HL-60/S4 treated with phorbol 12-myristate 13-acetate at 8.2 ng/mL for 4 days and 3 days (cell line): Measurements from ENCODE around the gene ARGLU1.

ENCODE experiments used
- in situ Hi-C: fragments of 300-500 bp; cut with MboI; formaldehyde crosslinking; loops from 2 replicates; pipeline ENCODE4 v1.15.0; 2022; ENCODE audit warnings: low sequenced_read_pairs

ARGLU1 gene

DNA sequence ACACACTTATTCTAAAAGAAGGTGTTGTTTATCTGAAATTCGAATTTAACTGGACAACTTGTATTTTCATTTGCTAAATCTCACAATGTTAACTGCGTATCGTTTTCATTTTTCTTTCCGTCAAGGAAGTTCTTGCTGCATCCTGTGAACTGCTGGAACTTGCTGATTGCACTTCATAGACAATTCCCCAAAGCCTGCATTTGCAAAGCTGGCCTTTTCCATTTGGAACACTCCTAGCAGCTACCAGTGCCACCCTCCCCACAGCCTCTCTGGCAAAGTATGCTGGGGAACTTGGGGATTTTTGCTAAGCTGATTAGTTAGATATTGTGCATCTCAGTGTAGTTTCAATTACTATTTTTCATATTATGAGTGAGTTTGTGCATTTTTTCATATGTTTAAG, 20.4 kb upstream of the ARGLU1 start:
- in situ Hi-C loops, result no loop called here

DNA sequence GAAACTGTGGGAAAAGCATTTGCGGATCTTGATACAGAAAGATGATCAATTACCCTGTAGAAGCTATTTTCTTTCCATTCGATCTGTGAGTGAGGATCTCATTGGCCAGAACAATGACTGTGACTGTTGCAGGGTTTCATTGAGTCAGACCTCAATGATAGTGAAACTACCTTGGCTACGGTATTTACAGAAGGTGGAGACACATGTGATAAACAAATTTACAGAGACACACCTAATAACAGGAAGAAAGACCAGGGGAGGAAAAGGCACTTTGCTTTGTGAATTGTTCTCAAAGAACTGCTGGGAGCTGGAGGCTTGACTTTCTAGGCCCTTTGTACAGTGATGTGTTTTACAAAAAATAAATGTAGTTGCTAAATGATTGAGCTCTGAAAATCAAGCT, 19.9 kb upstream of the ARGLU1 start:
- in situ Hi-C loops, result no loop called here

DNA sequence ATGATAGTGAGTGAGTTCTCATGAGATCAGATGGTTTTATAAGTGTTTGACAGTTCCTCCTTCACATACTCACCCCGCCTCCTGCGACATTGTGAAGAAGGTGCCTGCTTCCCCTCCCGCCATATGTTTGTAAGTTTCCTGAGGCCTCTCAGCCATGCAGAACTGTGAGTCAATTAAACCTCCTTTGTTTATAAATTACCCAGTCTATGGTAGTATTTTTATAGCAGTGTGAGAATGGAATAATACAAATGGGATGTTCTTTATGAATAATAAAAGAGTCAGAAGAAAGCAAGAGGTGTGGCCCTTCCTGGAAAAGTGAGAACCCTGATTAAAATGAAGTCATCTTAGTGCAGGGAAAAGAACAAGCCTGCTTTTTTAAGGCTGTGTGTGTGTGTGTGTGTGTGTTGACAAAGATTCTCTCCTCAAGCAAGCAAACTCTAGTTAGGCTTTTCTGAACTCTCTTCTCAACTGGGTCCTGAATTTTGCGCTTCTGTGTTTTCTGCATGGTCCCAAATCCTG, 18.8 kb upstream of the ARGLU1 start:
- in situ Hi-C loops, result no loop called here

DNA sequence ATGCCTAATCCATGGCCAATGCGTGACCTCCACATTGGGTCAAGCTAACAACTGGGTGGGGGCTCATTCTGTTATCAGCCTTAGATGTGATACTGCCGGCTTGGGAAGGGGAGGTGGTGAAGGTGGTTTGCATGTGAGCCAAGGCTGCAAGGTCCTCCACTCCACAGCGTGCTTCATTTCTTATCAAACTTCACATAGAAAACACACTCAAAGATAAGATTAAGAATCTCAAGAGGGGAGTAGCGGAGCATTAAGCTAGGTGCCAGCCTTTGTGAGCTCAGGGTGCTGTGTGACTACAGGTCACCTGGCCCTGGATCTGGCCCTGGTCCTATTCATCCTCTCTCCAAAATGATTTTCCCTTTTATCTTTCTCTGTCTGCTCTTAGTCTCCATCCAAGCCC, 13.3 kb upstream of the ARGLU1 start:
- in situ Hi-C loops, result no loop called here

DNA sequence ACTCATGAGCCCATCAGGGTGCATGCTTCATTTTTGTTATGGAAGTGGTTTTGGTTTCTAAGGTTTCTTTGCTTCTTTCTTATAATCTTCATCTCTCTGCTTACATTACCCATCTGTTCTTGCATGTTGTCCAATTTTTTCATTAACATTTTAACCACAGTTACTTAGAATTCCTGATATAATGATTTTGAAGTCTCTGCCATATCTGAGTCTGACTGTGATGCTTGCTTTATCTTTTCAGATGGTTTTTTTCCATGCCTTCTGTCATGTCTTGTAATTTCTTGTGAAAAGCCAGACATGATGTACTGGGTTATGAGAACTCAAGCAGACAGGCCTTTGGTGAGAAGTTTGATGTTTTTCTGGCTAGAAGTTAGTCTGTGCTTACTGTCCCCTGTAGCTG, 8.0 kb upstream of the ARGLU1 start:
- in situ Hi-C loops, result no loop called here

DNA sequence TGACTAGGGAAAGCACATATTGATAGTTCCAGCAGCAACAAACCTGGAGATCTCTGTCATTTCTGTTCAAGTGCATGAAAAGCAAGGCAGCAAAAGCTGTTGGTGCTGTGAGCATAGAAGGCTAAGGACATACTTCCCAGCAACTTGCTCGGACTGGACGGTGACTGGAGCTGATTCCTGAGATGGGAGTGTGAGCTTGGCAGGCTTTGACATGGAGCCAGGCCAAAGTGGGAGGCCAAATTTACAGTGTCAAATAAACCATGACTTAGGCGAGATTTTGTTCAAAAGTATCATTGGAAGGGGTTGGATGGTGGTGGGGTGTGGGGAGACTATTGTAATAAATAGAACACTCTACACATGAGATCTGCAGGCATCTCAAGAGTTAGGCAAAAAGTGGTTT, 5.9 kb upstream of the ARGLU1 start:
- in situ Hi-C loops, result no loop called here

DNA sequence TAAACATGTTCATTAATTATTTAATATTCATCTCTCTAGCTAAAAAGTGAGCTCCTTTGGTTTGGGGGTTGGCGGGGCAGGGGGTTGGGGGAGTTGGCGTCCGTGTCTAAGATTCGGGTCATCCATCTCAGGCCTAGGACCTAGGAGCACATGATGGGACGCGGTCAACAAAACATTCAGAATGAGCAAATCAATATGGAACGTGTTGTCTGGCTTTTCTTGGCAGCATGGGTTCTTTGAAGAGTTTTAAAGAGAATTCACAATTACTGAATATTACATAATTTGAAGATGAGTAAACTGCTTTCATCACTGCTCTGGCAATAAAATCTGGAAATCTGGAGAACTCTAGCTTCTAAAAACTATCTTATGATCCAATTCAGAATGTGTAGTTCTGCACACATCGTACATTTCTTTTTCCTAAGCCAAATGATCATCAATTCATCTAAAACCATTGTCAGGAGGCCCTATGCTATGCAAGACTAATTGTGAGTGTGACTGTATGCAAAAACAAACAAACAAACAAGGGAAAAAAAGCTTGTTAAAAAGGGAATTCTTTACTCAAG, 5.4 kb upstream of the ARGLU1 start:
- in situ Hi-C loops, result no loop called here

DNA sequence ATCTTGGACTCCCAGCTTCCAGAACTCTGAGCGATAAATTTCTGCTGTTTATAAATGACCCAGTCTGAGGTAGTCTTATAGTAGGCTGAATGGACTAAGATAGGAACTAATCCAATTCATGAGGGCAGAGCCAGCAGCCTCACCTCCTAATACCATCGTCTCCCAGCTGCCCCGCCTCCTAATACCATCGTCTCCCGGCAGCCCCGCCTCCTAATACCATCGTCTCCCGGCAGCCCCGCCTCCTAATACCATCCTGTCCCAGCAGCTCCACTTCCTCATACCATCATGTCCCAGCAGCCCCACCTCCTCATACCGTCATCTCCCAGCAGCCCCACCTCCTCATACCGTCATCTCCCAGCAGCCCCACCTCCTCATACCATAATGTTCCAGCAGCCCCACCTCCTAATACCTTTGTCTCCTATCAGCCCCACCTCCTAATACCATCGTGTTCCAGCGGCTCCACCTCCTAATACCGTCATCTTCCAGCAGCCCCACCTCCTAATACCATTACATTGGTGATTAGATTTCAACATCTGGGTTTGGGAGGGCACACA, 2.4 kb upstream of the ARGLU1 start:
- in situ Hi-C loops, result no loop called here

DNA sequence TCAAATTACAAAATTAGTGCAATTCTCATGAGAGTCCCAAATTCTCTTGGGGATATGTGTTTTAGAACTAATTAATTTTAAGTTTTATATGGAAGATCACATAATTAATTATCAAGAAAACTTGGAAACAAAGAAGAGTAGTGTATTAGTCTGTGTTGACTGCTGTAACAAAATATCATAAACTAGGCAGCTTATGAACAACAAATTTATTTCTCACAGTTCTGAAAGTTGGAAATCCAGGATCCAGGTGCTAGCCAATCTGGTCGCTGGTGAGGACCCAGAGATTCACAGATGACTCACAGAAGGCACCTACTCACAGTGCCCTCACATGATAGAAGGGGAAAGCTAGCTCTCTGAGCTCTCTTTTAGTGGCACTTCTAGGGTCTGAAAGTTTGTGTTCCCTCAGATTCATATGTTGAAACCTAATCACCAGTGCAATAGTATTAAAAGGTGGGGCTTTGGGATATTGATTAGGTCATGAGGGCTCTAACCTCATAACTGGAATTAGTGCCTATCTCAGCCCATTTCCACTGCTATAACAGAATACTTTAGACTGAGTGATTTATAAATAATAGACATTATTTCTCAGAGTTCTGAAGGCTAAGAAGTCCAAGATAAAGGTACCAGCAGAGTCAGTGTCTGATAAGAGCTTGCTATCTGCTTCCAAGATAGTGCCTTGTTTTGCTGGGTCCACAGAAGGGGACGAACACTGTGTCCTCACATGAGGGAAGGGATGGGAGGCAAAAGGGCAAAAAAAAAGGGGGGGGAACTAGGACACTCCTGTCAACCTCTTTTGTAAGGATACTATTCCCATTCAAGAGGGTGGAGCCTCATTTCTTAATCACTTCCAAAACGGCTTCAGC, 1.5 kb upstream of the ARGLU1 start:
- in situ Hi-C loops, result no loop called here

DNA sequence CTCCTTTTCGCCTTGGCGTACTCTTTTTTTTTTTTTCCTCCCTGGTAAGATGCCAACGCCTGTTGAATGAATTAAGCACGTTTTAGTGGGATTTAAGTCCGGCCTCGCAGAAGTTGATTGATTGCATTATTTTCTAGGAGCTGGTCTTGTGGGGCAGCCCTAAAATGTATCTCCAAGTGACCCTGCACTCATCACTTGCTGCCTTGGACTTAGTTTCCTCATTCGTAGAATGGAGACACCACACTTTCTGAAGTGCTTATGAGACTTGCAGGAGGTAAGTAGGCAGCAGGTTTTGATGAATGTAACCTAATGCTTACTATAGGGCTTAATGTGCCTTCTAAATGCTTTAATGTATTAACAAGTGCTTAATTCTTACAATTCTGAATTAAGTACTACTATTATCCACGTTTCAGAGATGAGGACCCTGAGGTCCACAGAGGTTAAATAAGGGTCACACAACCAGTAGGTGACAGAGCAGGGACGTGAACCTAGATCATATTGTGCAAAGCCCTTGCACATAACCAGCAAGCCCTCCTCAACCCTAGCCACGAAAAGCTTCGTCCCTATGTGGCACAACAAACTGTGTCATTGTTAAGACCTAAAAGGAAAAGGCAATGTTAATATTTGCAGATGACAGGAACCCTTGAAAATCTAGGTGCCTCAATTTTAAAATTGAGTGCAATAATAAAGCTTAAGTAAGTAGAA, 514 bp upstream of the ARGLU1 start:
- in situ Hi-C loops, result no loop called here

DNA sequence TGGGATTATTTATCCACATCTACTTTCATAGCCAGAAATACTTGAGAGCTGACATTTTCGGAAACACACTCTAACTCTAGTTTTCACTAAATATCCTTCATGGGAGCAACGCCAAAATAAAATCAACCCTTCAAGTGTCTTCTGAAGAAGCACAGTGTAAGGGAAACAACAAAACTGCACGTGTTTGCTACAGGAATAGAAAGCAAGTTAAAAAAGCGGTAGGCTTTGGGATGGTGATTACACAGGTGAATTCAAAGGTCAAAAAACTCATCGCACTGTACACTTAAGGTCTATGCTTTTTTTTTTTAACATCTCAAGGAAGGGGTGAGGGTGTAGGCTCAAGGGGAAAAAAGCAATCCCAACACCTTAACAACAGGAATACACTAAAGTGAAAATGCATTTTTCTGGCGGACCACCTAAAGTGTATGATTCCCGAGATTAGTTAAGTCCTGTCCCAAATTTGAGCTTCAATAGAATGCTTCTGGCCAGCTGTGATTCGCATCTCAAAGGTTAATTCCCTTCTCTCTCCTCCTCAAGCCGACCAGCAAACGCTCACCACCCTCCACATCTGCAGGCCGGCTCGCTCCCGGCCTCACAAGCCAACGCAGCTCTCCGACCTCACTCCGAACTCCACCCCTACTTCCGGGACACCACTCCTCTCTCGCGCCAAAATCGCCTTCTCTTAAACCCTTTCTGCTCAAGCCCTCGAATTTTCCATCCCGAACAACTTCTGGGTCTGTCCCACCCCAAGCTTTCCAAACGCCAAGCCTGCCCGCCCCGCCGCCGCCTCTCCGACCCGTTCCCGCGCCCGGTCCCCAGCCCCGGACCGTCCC, 1.1 kb downstream of the ARGLU1 start:
- in situ Hi-C loops, result no loop called here

DNA sequence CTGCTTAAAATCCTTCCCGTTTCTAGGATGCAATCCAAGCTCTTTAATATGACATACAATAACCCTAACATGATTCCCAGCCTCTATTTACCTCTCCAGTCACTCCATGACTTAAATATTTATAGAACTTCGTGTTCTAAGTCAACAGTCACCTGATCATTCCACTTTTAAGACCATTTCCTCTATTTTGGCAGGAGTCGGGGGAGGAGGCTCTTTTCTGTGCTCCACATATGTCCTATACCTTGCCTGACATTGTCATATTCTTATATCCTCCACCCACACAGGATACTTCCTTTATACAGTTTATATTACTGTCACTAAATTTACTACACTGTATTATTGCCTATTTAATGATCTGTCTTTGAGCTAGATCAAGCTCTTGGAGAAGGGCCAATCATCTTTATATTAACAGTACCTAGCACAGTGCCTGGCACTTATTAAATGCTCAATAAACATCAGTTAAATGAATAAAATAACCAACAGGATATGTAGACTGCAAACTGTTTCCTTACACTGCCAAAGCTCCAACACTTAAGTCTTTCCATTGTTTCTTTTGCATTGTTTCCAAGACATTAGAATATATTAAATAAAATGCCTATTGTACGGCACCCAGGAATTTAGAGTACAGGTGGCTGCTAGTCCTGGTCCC, 2.7 kb downstream of the ARGLU1 start:
- in situ Hi-C loops, result no loop called here

DNA sequence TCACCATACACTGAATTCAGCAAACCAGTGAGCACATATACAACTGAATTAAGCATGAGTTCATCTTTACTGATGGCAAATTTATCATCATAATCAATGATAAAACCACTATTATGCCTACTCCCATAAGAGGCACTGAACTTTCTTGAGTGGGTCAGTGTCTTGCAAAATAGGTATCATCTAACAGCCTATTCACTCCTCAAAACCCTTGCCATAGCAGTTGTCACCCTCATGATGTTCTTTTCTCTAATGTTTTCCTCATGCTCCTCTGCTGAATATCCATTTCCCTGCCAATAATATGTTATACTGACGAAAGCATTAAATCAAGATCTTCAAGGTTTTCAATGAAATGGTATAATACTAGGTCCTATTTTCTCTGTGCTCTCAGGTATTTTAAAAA, 5.6 kb downstream of the ARGLU1 start:
- in situ Hi-C loops, result no loop called here

DNA sequence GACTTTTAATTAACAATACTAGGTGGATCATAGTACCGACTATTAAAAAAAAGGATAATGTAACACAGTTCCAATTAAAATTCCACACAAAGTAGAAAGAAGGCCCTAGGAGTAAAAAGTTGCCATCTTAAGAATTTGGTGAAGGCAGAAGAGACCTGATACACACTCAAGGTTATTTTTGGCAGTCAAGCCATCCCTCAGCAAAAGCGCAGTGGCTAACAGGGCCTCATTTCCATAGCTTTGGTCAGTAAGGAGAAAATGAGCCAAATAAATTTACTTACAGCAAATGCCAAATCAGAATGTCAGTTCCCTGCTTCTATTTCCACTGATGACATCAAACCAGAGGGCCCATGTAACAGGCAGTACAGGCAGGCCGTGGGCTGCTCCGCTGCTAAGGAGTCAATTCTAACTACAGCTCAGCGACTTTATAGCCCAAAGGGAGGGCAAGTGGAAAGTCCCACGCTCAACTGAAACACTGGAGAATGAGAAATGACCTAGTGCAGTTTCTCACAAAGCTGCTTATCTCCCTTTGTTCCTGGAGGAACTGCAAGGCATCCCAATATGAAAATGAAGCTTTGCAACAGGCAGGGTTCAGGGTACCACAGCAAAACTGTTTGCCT, 6.3 kb downstream of the ARGLU1 start:
- in situ Hi-C loops, result no loop called here

DNA sequence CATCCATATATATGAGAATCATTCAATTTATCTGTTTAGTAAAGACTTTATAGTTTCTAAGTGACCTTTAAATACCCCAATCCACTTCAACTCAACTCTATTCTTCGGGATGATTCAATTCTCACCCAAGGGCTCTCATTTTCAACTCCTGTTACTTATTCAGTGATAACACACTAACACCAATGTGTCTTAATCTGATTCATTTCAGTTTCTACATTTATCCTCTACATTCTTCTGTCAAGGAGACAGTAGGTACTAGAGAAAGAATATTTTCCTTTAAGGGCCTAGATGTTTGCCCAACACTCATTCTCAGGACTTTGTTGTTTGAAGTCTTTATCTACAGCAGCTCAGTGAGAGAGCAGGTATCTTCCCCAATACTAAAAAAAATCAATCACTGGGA, 7.1 kb downstream of the ARGLU1 start:
- in situ Hi-C loops, result no loop called here

DNA sequence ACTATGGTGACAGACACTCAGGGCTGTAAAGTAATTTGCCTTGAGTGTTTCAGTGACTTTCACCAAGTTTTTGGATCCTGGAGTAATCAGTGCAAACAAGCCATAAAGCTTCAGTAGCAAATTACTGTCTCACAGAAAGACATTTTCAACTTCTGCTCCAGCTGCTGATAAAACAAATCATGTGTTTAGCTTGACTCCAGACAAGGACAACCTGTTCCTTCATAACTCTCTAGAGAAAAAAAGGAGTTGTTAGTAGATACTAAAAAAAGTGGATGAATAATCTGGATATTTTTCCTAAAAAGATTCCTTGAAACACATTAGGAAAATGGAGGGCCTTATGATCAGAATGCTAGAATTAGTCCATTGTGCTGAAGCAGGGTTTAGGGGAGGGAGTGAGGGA, 9.4 kb downstream of the ARGLU1 start:
- in situ Hi-C loops, result no loop called here

DNA sequence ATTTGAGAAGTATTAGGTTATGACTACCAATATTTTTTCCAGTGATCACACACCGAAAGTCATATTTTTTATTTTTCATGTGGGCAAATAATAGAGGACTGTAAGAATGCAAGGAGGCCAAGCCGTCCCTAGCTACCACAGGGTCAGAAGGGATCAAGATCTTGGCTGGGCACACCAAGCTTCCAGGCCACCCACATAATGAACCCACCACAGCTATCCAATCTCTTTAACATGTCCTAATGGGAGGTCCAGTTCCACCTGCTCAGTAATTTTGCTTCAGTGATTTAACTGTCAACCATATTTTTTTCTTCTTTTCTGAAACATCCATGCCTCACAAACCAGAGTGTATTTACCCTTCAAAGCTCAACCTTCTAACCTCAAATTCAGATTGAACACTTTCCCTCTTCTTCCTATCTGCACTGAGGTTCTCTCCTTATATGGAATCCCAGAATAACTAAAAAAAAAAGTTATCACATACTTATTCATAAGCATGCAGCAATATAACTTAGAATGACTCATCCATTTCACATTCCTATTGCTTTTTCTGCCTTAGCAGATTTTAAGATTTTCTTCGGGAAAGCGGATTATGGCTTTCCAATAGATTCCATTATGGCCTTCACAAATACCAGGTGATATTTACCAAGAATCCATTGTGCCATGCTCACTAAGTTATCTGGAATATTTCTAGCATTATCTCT, 12.2 kb downstream of the ARGLU1 start:
- in situ Hi-C loops, result no loop called here

DNA sequence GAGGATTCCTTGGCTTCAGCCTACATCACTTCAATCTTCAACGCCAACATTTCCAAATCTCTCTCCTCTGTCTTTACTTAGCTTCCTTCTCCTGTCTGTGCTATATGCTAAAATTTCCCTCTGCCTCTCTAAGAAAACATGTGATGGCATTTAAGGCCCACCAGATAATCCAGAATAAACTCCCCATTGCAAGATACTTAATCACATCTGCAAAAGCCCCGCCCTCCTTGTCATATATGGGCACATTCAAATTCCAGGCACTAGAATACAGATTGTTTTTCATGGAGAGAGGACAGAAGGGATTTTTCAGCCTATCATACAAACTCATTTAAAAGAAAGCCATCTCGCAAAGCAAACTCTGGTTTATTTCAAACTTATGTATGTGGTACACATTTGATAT, 16.2 kb downstream of the ARGLU1 start:
- in situ Hi-C loops, result no loop called here

DNA sequence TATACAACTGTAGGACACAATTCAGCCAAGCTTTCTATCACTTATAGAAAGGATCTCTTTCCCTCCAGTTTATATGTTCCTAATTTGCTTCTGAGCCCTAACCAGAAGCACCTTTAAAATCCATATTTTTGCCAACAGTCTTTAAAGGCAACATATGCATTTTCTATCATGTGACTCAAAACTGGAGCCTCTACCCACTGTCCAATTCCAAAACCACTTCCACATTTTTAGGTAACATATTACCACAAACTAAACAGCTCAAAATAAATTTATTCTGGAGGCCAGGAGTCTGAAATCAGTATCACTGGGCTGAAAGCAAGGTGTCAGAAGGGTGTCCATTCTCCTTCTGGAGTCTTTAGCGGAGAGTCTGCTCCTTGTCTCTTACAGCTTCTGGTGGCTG, 16.6 kb downstream of the ARGLU1 start:
- in situ Hi-C loops, result no loop called here
